Measurements from ENCODE around the gene SLC8A3. TPM values are rescaled to one million over a fixed set of nuclear protein-coding genes. Genes with fewer than 3 reads are reported as not detected.

The SLC8A3 gene
- total and polyA plus RNA-seq, 9 donors, result 0.04 to 0.53 (median 0.10) TPM; not detected in 3

DNA sequence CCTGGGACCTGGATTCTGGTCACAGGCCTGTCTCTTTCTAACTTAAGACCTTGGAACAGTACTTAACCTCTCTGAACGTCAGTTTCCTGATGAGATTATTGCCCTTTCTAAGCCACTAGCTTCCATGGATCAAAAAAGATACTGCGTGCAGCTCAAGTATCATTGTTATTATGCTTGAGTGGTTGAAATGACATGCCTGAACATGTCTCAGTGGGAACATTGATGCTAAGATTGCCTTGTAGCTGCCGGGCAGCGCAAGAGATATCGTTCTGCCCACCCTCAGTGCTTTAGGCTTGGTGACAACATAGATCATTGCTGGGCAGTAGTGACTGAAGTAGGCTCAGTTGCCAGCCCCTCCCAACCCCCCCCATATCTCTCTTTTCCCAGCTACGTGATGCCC is 177.7 kb downstream of the SLC8A3 start:
- no peaks in the 10 kb centered on the region for H3K36me3 ChIP-seq
- H3K4me3 ChIP-seq, result no peak overlapping the region
- no peak for DNase-seq
- no peak overlapping the region for H3K27ac ChIP-seq
- intact Hi-C loops (cut with DNase I), result no loop called here
- H3K27me3 ChIP-seq, result no peaks in the 10 kb centered on the region
- 81 to 91% (median 90%) methylated on average over 6 of the region's 6 CpGs for WGBS, 3 donors
- no peaks in the 10 kb centered on the region for H3K4me1 ChIP-seq (ENCODE audit: insufficient read depth)
- TF ChIP-seq, protein P1, sequence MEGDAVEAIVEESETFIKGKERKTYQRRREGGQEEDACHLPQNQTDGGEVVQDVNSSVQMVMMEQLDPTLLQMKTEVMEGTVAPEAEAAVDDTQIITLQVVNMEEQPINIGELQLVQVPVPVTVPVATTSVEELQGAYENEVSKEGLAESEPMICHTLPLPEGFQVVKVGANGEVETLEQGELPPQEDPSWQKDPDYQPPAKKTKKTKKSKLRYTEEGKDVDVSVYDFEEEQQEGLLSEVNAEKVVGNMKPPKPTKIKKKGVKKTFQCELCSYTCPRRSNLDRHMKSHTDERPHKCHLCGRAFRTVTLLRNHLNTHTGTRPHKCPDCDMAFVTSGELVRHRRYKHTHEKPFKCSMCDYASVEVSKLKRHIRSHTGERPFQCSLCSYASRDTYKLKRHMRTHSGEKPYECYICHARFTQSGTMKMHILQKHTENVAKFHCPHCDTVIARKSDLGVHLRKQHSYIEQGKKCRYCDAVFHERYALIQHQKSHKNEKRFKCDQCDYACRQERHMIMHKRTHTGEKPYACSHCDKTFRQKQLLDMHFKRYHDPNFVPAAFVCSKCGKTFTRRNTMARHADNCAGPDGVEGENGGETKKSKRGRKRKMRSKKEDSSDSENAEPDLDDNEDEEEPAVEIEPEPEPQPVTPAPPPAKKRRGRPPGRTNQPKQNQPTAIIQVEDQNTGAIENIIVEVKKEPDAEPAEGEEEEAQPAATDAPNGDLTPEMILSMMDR (IDR thresholded peaks at IDR 0.05), result no peak
- no peak for TF ChIP-seq POLR2A (IDR thresholded peaks at IDR 0.05)
- TF ChIP-seq EP300 (IDR thresholded peaks at IDR 0.05), result no peak
- H3K9me3 ChIP-seq, result no peaks in the 10 kb centered on the region

DNA sequence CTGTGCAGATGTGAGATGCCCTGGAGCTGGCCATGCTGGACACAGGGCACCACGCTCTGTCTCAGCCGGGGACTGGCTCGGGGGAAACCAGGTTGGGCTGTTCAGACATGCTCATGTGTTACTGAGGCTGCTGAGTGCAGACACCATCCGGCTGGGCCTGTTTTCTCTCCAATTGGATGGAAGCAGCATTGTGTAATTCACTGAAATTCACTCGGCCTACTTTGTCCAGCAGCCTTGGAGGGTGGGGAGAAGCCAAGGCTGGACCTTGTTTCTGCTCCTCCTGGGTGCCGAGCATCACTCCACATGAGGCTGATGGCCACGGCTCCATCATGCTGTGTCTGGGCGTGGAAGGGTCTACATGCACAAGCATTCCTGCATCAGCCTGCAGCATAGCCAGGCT is 178.8 kb downstream of the SLC8A3 start:
- Histone ChIP-seq H3K9me3 (no peaks in the 10 kb centered on the region), H3K27me3 (no peaks in the 10 kb centered on the region), H3K4me1 (ENCODE audit: insufficient read depth) (no peaks in the 10 kb centered on the region), H3K36me3 (no peaks in the 10 kb centered on the region), H3K4me3 (no peak overlapping the region), H3K27ac (no peak overlapping the region)
- TF ChIP-seq POLR2A (IDR thresholded peaks at IDR 0.05), result no peak
- TF ChIP-seq, protein P1 (IDR thresholded peaks at IDR 0.05), result no peak
- TF ChIP-seq EP300 (IDR thresholded peaks at IDR 0.05), result no peak
- intact Hi-C loops (cut with DNase I), result no loop called here
- no peak for DNase-seq
- 63 to 71% (median 70%) methylated on average over 8 of the region's 8 CpGs for WGBS, 3 donors

DNA sequence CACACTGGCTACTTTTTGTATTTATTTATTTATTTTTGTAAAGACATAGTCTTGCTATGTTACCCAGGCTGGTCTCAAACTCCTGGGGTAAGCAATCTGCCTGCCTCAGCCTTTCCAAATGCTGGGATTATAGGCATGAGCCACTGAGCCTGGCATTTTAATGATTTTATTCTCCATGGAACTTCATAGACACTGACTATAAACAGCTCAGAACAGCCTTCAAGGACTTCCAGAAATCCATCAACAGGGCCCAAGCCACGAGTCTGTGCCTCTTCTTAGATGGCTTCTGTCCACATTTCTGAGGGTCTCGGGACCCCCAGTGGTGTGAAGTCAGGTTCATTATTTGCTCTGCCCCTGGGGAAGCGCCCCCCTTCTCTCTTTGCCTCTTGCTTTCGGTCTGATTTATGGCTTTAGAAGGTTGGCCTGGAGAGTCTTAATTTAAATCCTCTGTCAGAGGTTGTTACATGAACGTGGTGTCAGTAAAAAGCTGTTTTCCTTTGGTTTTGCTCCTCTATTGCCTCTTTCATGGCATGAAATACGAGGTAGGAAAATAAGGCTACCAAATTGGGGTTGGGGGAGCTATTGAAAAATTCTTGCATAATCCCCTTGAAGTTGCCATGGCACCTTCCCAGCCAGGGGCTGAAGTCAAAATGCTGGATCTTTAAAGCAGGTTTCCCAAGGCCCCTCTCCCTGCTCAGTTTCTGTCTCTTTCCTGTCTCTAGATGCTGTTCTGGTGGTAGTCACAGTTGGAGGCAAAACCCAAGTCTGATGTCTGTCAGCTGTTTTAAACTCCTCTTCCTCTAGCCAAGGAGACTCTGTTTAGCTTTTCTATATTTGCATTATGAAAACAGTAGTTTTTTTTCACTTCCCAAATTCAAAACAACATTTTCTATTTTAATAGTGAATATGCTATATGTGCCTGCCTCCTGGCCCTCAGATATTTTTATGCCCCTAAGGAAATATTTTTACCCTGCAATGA is 180.2 kb downstream of the SLC8A3 start:
- Histone ChIP-seq H3K36me3 (no peaks in the 10 kb centered on the region), H3K27ac (no peak overlapping the region), H3K27me3 (no peaks in the 10 kb centered on the region), H3K4me1 (ENCODE audit: insufficient read depth) (no peaks in the 10 kb centered on the region), H3K9me3 (no peaks in the 10 kb centered on the region), H3K4me3 (no peak overlapping the region)
- no peak for DNase-seq
- TF ChIP-seq POLR2A (IDR thresholded peaks at IDR 0.05), result no peak
- no peak for TF ChIP-seq EP300 (IDR thresholded peaks at IDR 0.05)
- TF ChIP-seq, protein P1 (IDR thresholded peaks at IDR 0.05), result no peak
- intact Hi-C loops (cut with DNase I), result no loop called here
- WGBS, 3 donors, result 30 to 39% (median 36%) methylated on average over 6 of the region's 6 CpGs

DNA sequence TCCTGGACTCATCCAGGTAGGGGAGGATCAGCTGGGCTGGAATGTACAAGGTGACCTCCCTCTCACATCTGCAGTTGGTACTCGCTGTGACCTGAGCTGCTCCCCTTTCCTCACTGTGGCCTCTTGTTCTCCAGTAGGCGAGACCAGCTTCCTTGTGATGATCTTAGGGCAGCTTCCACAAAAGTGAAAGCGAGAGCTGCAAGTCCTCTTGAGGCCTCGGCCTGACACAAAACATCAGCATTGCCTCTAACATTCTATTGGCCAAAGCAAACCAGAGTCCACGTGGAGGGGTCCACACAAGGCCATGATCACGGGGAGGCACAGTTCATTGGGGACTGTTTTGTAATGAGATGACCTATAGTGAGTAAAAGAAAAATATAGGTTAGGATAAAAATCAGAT is 182.1 kb downstream of the SLC8A3 start:
- H3K4me1 ChIP-seq (ENCODE audit: insufficient read depth), result no peaks in the 10 kb centered on the region
- no peaks in the 10 kb centered on the region for H3K27me3 ChIP-seq
- TF ChIP-seq POLR2A (IDR thresholded peaks at IDR 0.05) (no peak), EP300 (IDR thresholded peaks at IDR 0.05) (no peak)
- TF ChIP-seq, protein P1 (IDR thresholded peaks at IDR 0.05), result no peak
- intact Hi-C loops (cut with DNase I), result no loop called here
- 77 to 81% (median 81%) methylated on average over 6 of the region's 6 CpGs for WGBS, 3 donors
- no peaks in the 10 kb centered on the region for H3K36me3 ChIP-seq
- H3K9me3 ChIP-seq, result no peaks in the 10 kb centered on the region
- no peak overlapping the region for H3K27ac ChIP-seq
- no peak for DNase-seq
- H3K4me3 ChIP-seq, result no peak overlapping the region
